SK-N-SH (cell line): ENCODE data around the gene MARS1. TPM values are rescaled to one million over a fixed set of nuclear protein-coding genes. Genes with fewer than 3 reads are reported as not detected.

Experiments used
- CTCF ChIA-PET: fragments of 300-600, 350-600 bp; formaldehyde crosslinking; extraction: SDS; loops from one replicate; lab custom pipeline; 2021; lab: Yijun Ruan, JAX
- POLR2A ChIA-PET: fragments of 350-600 bp; sonication (Branson Sonifier 250); formaldehyde crosslinking; extraction: SDS; loops from one replicate; lab custom pipeline; 2020; ENCODE audit warnings: antibody characterized with exemption, inconsistent platforms; lab: Yijun Ruan, JAX
- DNase-seq: peaks from one replicate; pipeline ENCODE4 v3.0.0; 2012
- H2AFZ ChIP-seq: fragments of 200-600 bp; sonication (generic); 2 replicates; pipeline ENCODE4 v1.8.1; 2016; ENCODE audit warnings: antibody characterized with exemption, mild to moderate bottlenecking, low read depth
- H3F3A ChIP-seq: fragments of 200-600 bp; sonication (generic); replicated peaks from 2 replicates; pipeline ENCODE3; 2016; ENCODE audit warnings: antibody characterized with exemption, mild to moderate bottlenecking; ENCODE audit not compliant: insufficient read depth
- H3K27ac ChIP-seq, 2 experiments: fragments of 200-500 bp in 1 of 2; fragments of 200-600 bp in 1 of 2; sonication (Bioruptor generic) in 1 of 2; sonication (generic), shearing (Covaris generic) in 1 of 2; 2 replicates each; pipeline versions ENCODE4 v1.5.1 to v1.6.1; 2014 to 2016; ENCODE audit warnings: low read depth in 2 of 2, inconsistent platforms in 1 of 2, low read length in 1 of 2, mild to moderate bottlenecking in 1 of 2, mixed read lengths in 1 of 2
- H3K27me3 ChIP-seq: fragments of 200-600 bp; sonication (generic), shearing (Covaris generic); 2 replicates; pipeline ENCODE4 v1.6.1; 2016; ENCODE audit warnings: mixed run types; ENCODE audit not compliant: insufficient read depth
- H3K36me3 ChIP-seq, 2 experiments: fragments of 200-500 bp in 1 of 2; fragments of 200-600 bp in 1 of 2; sonication (Bioruptor generic) in 1 of 2; sonication (generic) in 1 of 2; replicated peaks in 1 of 2; 2 replicates each; pipeline versions ENCODE3 to v1.5.1; 2014 to 2016; ENCODE audit warnings: low read length in 1 of 2, mild to moderate bottlenecking in 1 of 2; ENCODE audit not compliant: insufficient read depth in 2 of 2, control insufficient read depth in 1 of 2
- H3K4me1 ChIP-seq, 2 experiments: fragments of 200-500 bp in 1 of 2; fragments of 200-600 bp in 1 of 2; sonication (Bioruptor generic) in 1 of 2; sonication (generic), shearing (Covaris generic) in 1 of 2; 2 replicates each; pipeline versions ENCODE4 v1.5.1 to v1.6.1; 2014 to 2016; ENCODE audit warnings: low read depth in 1 of 2, low read length in 1 of 2, mixed run types in 1 of 2; ENCODE audit not compliant: insufficient read depth in 2 of 2, control insufficient read depth in 1 of 2
- H3K4me2 ChIP-seq: fragments of 200-600 bp; sonication (generic), shearing (Covaris generic); 2 replicates; pipeline ENCODE4 v1.6.1; 2017; ENCODE audit warnings: mixed run types
- H3K4me3 ChIP-seq, 2 experiments: fragments of 200-500 bp in 1 of 2; fragments of 200-600 bp in 1 of 2; sonication (Bioruptor generic) in 1 of 2; sonication (generic), shearing (Covaris generic) in 1 of 2; 2 replicates each; pipeline versions ENCODE4 v1.5.1 to v1.8.1; 2014 to 2016; ENCODE audit warnings: low read depth in 2 of 2, inconsistent platforms in 1 of 2, low read length in 1 of 2, mild to moderate bottlenecking in 1 of 2, mixed read lengths in 1 of 2, moderate library complexity in 1 of 2
- H3K79me2 ChIP-seq: fragments of 200-600 bp; sonication (generic); 2 replicates; pipeline ENCODE4 v1.8.1; 2017; ENCODE audit warnings: mild to moderate bottlenecking; ENCODE audit not compliant: insufficient read depth
- H3K9ac ChIP-seq: fragments of 200-600 bp; sonication (generic); 2 replicates; pipeline ENCODE4 v1.6.1; 2017; ENCODE audit warnings: mixed run types
- H3K9me2 ChIP-seq: fragments of 200-600 bp; sonication (generic); 2 replicates; pipeline ENCODE4 v1.6.1; 2017; ENCODE audit warnings: mixed run types
- H3K9me3 ChIP-seq: fragments of 200-600 bp; sonication (generic); 2 replicates; pipeline ENCODE4 v1.6.1; 2017; ENCODE audit warnings: mixed run types, mild to moderate bottlenecking, moderate library complexity
- H4K20me1 ChIP-seq: fragments of 200-600 bp; sonication (generic); 2 replicates; pipeline ENCODE4 v1.6.1; 2017; ENCODE audit warnings: mild to moderate bottlenecking, mixed run types; ENCODE audit not compliant: insufficient read depth
- EZH2phosphoT487 ChIP-seq: fragments of 200-600 bp; sonication (generic); IDR thresholded peaks from 2 replicates; pipeline ENCODE4 v1.6.1; 2017; ENCODE audit warnings: low read depth, mixed run types, mild to moderate bottlenecking, antibody characterized with exemption, moderate library complexity, borderline replicate concordance
- FOSL2 ChIP-seq: IDR thresholded peaks from 2 replicates; pipeline ENCODE4 v1.4.0; 2012; ENCODE audit warnings: low read depth, mild to moderate bottlenecking, moderate library complexity, borderline replicate concordance
- FOXJ3 ChIP-seq: sonication (generic); formaldehyde crosslinking; IDR thresholded peaks from 2 replicates; pipeline ENCODE4 v1.5.1; 2020; ENCODE audit warnings: mild to moderate bottlenecking, missing genetic modification reagents
- FOXM1 ChIP-seq: IDR thresholded peaks from 2 replicates; pipeline ENCODE4 v1.4.0; 2012; ENCODE audit warnings: low read depth, mild to moderate bottlenecking
- JUND ChIP-seq: IDR thresholded peaks from 2 replicates; pipeline ENCODE4 v1.4.0; 2012
- MAX ChIP-seq: IDR thresholded peaks from 2 replicates; pipeline ENCODE4 v1.4.0; 2012; ENCODE audit warnings: low read depth
- MEF2A ChIP-seq: IDR thresholded peaks from 2 replicates; pipeline ENCODE4 v1.4.0; 2012; ENCODE audit warnings: low read depth, borderline replicate concordance
- MXI1 ChIP-seq: IDR thresholded peaks from 2 replicates; pipeline ENCODE4 v1.6.1; 2012; ENCODE audit warnings: mild to moderate bottlenecking, low read depth, low read length, improper control_type of control experiment
- NFIC ChIP-seq: IDR thresholded peaks from 2 replicates; pipeline ENCODE4 v1.4.0; 2012; ENCODE audit warnings: borderline replicate concordance
- PBX3 ChIP-seq: IDR thresholded peaks from 2 replicates; pipeline ENCODE4; 2012
- RCOR1 ChIP-seq: fragments of 150-350 bp; IDR thresholded peaks from 2 replicates; pipeline ENCODE4 v1.6.1; 2017; ENCODE audit warnings: antibody characterized with exemption, low read length
- RXRA ChIP-seq: IDR thresholded peaks from 2 replicates; pipeline ENCODE4 v1.4.0; 2012; ENCODE audit warnings: low read depth, mild to moderate bottlenecking, borderline replicate concordance
- SIN3A ChIP-seq: IDR thresholded peaks from 2 replicates; pipeline ENCODE4 v1.6.1; 2012; ENCODE audit warnings: low read depth, mild to moderate bottlenecking, low read length, moderate library complexity, borderline replicate concordance
- TEAD4 ChIP-seq: IDR thresholded peaks from 2 replicates; pipeline ENCODE4 v1.4.0; 2012; ENCODE audit warnings: mild to moderate bottlenecking, borderline replicate concordance; ENCODE audit not compliant: insufficient read depth
- USF1 ChIP-seq: IDR thresholded peaks from 2 replicates; pipeline ENCODE4 v1.4.0; 2012; ENCODE audit warnings: low read depth, borderline replicate concordance
- USF2 ChIP-seq: fragments of 150-350 bp; IDR thresholded peaks from 2 replicates; pipeline ENCODE4 v1.6.1; 2017; ENCODE audit warnings: antibody characterized with exemption, low read length, low read depth, borderline replicate concordance
- WGBS: methylation state at CpG from one replicate; pipeline ENCODE4 v1.1.6; 2017; ENCODE audit warnings: low lambda C conversion rate; 5-methylcytosine and 5-hydroxymethylcytosine counted together
- polyA plus RNA-seq, 3 experiments: library from polyadenylated mRNA; depleted of rRNA; stranded (reverse); fragments of >200 nt; gene quantifications; 2 replicates each; pipeline ENCODE4 v1.2.3, GENCODE V29; 2012

Gene MARS1
- polyA plus RNA-seq, 1 of the 3 experiments (the other 2 are of a cell fraction), result 158 TPM

- CTCF ChIA-PET, result interaction anchor here (0.7 to 4.8 kb wide), 3 partner anchors 15 to 33 kb away, joined by 3 to 67 read pairs (median 3); partner anchors contain the start of gene GLI1
- Histone ChIP-seq H3K9me2 (no peaks in the 10 kb centered on the region), H3K4me3 (no peak overlapping the region), H3K27me3 (peaks cover 37% of the 10 kb centered on the region), H3K4me2 (no peak overlapping the region), H3K9me3 (no peaks in the 10 kb centered on the region), H3K27ac (no peak overlapping the region), H3F3A (no peaks in the 10 kb centered on the region), H3K4me1 (peaks cover 0 to 10% of the 10 kb centered on the region in 2 experiments; a peak in 3 of 4 replicates), H3K79me2 (no peaks in the 10 kb centered on the region), H3K9ac (no peak overlapping the region), H3K36me3 (no peaks in the 10 kb centered on the region), H2AFZ (no peak overlapping the region), H4K20me1 (no peaks in the 10 kb centered on the region)
- 82% methylated on average over 12 of the region's 12 CpGs for WGBS
- TF ChIP-seq SIN3A (no peak), FOXM1 (no peak), FOXJ3 (CRISPR knock-in tag) (no peak), FOSL2 (no peak), MEF2A (no peak), JUND (no peak), EZH2phosphoT487 (no peak), RCOR1 (no peak), RXRA (no peak), PBX3 (no peak), MAX (no peak), MXI1 (no peak), TEAD4 (no peak), USF2 (no peak), USF1 (no peak), NFIC (no peak)
- no peak for DNase-seq
- POLR2A ChIA-PET, result no interaction called here
These were observed 9.9 kb upstream of the MARS1 start for GRCh38 chr12:57477710-57478681.
